Measurements from ENCODE around the gene WDPCP.

DNA sequence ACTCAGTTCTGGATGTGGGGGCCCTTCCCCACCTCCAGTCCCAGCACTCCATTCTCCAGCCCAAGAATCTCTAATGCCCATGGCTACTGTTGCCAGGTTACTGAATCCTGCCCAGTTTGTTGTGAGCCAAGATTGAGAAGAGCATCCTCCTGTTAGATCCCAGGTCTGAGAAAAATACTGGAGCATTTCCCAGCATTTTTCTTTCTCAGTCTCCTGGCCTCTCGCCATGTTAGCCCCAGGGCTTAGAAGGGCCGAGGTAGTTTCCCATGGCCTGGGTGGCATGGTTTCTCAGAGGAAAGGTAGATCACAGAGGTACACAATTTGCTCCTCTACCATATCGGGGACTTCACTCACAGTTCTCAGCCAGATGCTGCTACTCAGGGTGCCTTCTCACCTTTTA lies 401.9 kb downstream of the WDPCP start:
- TF ChIP-seq, protein P1, sequence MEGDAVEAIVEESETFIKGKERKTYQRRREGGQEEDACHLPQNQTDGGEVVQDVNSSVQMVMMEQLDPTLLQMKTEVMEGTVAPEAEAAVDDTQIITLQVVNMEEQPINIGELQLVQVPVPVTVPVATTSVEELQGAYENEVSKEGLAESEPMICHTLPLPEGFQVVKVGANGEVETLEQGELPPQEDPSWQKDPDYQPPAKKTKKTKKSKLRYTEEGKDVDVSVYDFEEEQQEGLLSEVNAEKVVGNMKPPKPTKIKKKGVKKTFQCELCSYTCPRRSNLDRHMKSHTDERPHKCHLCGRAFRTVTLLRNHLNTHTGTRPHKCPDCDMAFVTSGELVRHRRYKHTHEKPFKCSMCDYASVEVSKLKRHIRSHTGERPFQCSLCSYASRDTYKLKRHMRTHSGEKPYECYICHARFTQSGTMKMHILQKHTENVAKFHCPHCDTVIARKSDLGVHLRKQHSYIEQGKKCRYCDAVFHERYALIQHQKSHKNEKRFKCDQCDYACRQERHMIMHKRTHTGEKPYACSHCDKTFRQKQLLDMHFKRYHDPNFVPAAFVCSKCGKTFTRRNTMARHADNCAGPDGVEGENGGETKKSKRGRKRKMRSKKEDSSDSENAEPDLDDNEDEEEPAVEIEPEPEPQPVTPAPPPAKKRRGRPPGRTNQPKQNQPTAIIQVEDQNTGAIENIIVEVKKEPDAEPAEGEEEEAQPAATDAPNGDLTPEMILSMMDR (IDR thresholded peaks at IDR 0.05), result no peak
- no peak for TF ChIP-seq POLR2A (IDR thresholded peaks at IDR 0.05)
- TF ChIP-seq POLR2AphosphoS5 (IDR thresholded peaks at IDR 0.05), result no peak
